Measurements from ENCODE around the gene ADGRE3.

GRCh38 chr19:14682084-14682483 lies 7.4 kb upstream of the ADGRE3 start:
- TF ChIP-seq CTCF (IDR thresholded peaks at IDR 0.05) (no peak), ZFX (IDR thresholded peaks at IDR 0.05; ENCODE audit: borderline replicate concordance) (no peak)

Measured in 22Rv1 (cell line).